ENCODE data around the gene STEAP4. TPM values are rescaled to one million over a fixed set of nuclear protein-coding genes. Genes with fewer than 3 reads are reported as not detected.
"Not testable (repeated sequence)": the region's sequence is repeated elsewhere in the genome, so short reads cannot be mapped to it uniquely, and the experiment has no call there.

The STEAP4 gene
- total RNA-seq, 1 experiment from 2014 or later = not detected

DNA sequence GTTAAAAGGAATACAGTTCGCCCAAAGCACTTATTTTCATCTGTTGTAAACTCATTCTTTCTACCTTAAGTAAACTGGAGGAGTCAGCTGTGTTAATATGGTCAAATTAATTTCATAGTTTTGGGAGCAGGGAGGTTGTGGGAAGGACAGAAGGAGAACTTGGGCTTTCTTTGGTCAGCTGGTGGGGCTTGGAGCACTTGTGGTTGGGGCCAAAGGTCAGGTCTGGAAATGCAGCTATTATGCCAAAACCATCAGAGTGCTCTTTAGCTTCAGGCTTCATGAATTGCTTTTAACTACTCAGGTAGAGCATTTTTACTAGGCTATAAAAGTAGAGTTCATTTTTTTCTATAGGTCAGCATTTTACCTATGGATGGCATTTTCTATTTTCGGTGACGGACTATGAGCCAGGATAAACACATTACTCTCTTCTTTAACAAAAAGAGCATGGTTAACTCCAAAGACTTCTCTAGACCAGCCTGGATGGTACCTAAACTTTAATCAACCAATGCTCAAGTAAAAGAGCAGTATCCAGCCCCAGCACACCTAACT, 30.0 kb downstream of the STEAP4 start:
- Histone ChIP-seq H3K36me3 (no peaks in the 10 kb centered on the region), H3K4me3 (no peak overlapping the region)

DNA sequence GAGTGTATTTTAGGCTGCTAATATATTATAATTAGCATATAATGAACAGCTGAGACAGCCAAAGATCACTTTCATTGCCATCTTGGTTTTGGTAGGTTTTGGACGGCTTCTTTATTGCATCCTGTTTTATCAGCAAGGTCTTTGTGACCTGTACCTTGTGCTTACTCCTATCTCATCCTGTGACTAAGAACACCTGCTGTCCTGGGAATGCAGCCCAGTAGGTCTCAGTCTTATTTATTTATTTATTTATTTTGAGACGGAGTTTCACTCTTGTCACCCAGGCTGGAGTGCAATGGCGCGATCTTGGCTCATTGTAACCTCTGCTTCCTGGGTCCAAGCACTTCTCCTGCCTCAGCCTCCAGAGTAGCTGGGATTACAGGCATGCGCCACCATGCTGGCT, 31.8 kb downstream of the STEAP4 start:
- DNase-seq (ENCODE audit: low read depth in 1 of 2, low spot score in 2 of 2); H3K27ac ChIP-seq; H3K27me3 ChIP-seq (replicated peaks); H3K4me1 ChIP-seq (replicated peaks); H3K4me3 ChIP-seq; H3K9me3 ChIP-seq (replicated peaks); H3K36me3 ChIP-seq: not testable (repeated sequence)

More for the DNA sequence above, 30.0 kb downstream of the STEAP4 start:
- Histone ChIP-seq H3K27me3 (replicated peaks) (no peaks in the 10 kb centered on the region), H3K4me1 (replicated peaks) (no peaks in the 10 kb centered on the region), H3K9me3 (replicated peaks) (no peaks in the 10 kb centered on the region), H3K27ac (no peak overlapping the region)
- no peak for DNase-seq (ENCODE audit: low read depth in 1 of 2, low spot score in 2 of 2)

DNA sequence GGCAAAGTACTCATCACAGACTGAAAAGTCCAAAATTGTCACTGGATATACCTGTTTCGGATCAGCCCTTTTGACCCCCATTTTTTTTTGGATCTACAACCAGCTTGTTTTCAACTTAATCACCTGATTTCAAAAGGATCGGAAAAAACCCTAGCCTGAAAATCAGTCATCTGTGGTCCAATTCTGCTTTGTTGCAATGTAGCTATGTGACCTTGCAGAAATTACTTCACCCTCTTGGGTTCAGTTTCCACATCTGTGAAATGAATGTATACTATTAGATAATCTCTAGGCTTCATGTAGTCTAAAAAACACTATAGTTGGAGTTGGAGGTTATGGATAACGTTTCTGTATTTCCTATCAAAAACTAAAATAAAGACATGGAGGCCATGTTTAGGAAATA, 37.1 kb downstream of the STEAP4 start:
- H3K27ac ChIP-seq = no peak overlapping the region
- H3K27me3 ChIP-seq (replicated peaks) = no peaks in the 10 kb centered on the region
- no peaks in the 10 kb centered on the region for H3K9me3 ChIP-seq (replicated peaks)
- H3K4me3 ChIP-seq = no peak overlapping the region
- H3K36me3 ChIP-seq = no peaks in the 10 kb centered on the region
- no peaks in the 10 kb centered on the region for H3K4me1 ChIP-seq (replicated peaks)
- no peak for DNase-seq (ENCODE audit: low read depth in 1 of 2, low spot score in 2 of 2)

DNA sequence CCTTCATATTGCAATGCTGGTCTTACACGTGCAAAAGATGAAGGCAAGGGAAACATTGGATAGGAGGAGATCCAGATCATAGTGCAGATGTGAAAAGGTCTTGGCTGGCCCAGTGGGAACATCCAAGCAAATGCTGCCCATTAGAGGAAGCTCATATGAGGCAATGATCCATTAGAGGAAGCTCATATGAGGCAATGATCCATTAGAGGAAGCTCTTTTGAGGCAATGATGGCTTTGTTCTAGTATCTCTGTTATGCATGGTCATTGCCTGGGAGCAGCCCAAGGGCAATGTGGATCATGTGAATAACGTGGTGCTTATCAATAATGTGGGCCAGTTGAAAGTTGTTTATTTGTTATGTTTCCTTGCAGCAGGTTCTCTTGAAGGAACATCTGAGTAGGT, 37.8 kb downstream of the STEAP4 start:
- no peaks in the 10 kb centered on the region for H3K36me3 ChIP-seq
- no peaks in the 10 kb centered on the region for H3K4me1 ChIP-seq (replicated peaks)
- no peaks in the 10 kb centered on the region for H3K27me3 ChIP-seq (replicated peaks)
- H3K27ac ChIP-seq = no peak overlapping the region
- DNase-seq (ENCODE audit: low read depth in 1 of 2, low spot score in 2 of 2) = no peak
- no peak overlapping the region for H3K4me3 ChIP-seq
- no peaks in the 10 kb centered on the region for H3K9me3 ChIP-seq (replicated peaks)

DNA sequence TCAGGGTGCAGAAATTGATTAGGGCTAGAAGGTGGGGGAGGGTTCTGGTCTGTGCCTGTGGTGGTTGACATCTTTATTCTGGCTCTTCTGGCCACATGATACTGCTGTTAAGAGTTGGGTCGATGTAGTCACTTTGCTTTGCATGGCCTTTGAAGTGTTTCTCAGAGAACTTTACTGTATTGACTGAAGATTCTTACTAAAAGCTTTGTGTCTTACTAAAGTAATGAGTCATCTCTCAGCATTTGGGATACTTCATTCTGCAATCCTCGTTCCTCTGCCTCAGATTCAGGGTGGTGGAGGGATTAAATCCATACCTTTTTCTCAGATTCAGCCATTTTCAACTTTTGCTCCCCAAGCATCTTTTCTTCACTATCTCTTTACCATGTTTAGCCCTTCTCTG, 38.6 kb downstream of the STEAP4 start:
- Histone ChIP-seq H3K4me3 (no peak overlapping the region), H3K27me3 (replicated peaks) (no peaks in the 10 kb centered on the region), H3K9me3 (replicated peaks) (no peaks in the 10 kb centered on the region), H3K36me3 (no peaks in the 10 kb centered on the region), H3K4me1 (replicated peaks) (no peaks in the 10 kb centered on the region), H3K27ac (no peak overlapping the region)
- DNase-seq (ENCODE audit: low read depth in 1 of 2, low spot score in 2 of 2) = no peak

DNA sequence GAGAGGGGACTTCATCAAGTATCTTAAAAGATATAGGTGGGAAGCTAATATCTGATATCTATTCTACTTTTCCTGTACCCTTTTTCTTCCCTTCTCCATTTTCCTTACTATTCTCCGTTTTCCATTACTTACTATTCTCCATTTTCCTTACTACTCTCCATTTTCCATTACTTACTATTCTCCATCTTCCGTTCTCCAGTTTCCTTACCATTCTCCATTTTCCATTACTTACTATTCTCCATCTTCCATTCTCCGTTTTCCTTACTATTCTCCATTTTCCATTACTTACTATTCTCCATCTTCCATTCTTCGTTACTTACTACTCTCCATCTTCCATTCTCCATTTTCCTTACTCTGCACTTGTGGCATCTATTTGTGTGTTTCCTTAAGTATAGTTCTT, 39.3 kb downstream of the STEAP4 start:
- H3K36me3 ChIP-seq = no peaks in the 10 kb centered on the region
- H3K27me3 ChIP-seq (replicated peaks) = no peaks in the 10 kb centered on the region
- DNase-seq (ENCODE audit: low read depth in 1 of 2, low spot score in 2 of 2) = no peak
- H3K9me3 ChIP-seq (replicated peaks) = no peaks in the 10 kb centered on the region
- H3K4me3 ChIP-seq = no peak overlapping the region
- H3K27ac ChIP-seq = no peak overlapping the region
- no peaks in the 10 kb centered on the region for H3K4me1 ChIP-seq (replicated peaks)

DNA sequence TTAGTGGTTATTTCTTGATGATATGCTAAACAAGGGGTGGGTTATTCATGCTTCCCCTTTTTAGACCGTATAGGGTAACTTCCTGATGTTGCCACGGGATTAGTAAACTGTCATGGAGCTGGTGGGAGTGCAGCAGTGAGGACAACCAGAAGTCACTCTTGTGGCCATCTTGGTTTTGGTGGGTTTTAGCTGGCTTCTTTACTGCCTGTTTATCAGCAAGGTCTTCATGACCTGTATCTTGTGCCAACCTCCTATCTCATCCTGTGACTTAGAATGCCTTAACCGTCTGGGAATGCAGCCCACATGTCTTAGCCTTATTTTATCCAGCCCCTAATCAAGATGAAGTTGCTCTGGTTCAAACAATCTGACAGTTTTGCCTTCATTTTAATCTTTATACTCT, 41.7 kb downstream of the STEAP4 start:
- not testable (repeated sequence) for H3K27ac ChIP-seq; H3K9me3 ChIP-seq (replicated peaks); H3K4me3 ChIP-seq; H3K27me3 ChIP-seq (replicated peaks); DNase-seq (ENCODE audit: low read depth in 1 of 2, low spot score in 2 of 2); H3K4me1 ChIP-seq (replicated peaks); H3K36me3 ChIP-seq

DNA sequence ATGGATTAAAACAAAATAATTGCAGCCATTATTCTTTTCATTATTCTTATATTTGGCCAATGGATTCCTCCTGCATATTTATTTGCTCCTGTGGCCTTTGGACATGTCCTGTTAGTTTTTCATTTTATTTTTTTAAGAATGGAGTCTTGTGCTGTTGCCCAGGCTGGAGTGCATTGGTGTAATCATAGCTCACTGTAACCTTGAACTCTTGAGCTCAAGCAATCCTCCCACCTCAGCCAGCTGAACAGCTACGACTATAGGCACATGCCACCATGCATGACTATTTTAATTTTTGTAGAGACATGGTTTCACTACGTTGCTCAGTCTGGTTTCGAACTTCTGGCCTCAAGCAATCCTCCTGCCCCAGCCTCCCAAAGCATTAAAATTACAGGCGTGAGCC, 44.1 kb downstream of the STEAP4 start:
- no peak overlapping the region for H3K27ac ChIP-seq
- no peak overlapping the region for H3K4me3 ChIP-seq
- H3K4me1 ChIP-seq (replicated peaks) = no peaks in the 10 kb centered on the region
- H3K36me3 ChIP-seq = no peaks in the 10 kb centered on the region
- no peaks in the 10 kb centered on the region for H3K27me3 ChIP-seq (replicated peaks)
- H3K9me3 ChIP-seq (replicated peaks) = no peaks in the 10 kb centered on the region
- no peak for DNase-seq (ENCODE audit: low read depth in 1 of 2, low spot score in 2 of 2)

DNA sequence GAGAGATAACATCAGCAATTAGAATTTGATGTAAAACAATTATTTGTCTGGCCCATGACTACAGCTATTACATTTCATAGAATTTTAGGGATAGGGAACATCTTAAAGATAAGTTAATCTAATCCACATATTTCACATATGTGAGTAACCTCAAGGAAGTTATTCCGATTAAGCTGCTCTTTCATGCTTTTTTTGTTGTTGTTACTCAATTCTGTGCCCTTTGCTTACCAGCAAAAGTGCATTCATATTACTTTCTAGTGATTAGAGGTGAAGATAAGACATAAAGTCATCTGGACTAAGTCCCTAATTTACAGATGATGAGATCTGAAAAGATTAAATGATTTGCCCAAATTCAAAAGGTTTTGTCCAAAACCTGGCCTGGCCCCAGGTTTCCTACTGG, 46.0 kb downstream of the STEAP4 start:
- no peaks in the 10 kb centered on the region for H3K36me3 ChIP-seq
- no peak for DNase-seq (ENCODE audit: low read depth in 1 of 2, low spot score in 2 of 2)
- H3K9me3 ChIP-seq (replicated peaks) = no peaks in the 10 kb centered on the region
- H3K4me1 ChIP-seq (replicated peaks) = no peaks in the 10 kb centered on the region
- H3K4me3 ChIP-seq = no peak overlapping the region
- H3K27ac ChIP-seq = no peak overlapping the region
- no peaks in the 10 kb centered on the region for H3K27me3 ChIP-seq (replicated peaks)

DNA sequence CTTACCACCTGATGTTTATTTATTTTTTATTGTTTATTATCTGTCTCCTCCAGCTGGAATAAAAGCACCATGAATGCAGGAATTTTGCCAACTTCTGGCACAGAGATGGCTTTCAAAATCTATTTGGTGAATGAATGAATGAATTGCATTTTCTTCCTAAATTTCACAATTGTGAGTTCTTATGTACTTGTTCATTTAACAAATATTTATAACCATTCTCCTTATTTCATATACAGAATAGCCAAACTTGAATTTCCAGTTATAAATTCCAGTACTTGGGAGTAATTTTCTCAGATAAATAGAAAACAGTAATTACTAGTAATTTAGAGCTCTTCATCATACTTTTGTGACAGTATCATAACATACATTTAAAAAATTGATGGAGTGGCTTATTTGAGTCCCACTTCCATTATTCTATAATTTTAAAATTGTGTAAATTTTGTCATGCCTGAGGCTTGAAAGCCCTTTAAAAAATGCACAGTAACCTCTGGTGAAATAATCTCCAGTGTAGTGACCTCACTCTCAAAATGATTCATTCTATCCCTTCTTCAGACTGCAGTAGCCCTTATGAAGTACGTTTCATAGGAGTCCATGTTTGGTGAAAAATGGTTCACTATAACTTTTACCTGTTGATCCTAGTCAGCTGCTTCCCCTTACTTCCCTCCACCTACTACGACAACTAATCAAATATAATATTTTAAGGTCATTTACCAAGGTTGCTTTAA, 46.9 kb downstream of the STEAP4 start:
- Histone ChIP-seq H3K9me3 (replicated peaks) (no peaks in the 10 kb centered on the region), H3K36me3 (no peaks in the 10 kb centered on the region), H3K27ac (no peak overlapping the region), H3K4me3 (no peak overlapping the region), H3K27me3 (replicated peaks) (no peaks in the 10 kb centered on the region), H3K4me1 (replicated peaks) (no peaks in the 10 kb centered on the region)
- no peak for DNase-seq (ENCODE audit: low read depth in 1 of 2, low spot score in 2 of 2)

DNA sequence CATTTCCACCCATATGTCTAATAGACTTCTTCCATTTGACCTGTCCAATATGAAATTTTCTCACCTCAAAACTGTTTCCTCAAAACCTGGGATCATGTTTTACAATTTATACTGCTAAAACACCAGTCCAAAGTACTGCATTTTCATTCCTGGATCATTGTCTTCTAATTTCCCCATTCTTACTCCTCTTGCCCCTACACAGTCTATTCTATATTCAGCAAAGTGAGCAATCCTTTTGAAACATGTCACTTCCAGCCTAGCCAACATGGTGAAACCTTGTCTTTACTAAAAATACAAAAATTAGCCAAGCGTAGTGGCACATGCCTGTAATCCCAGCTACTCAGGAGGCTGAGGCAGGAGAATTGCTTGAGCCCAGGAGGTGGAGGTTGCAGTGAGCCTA, 48.4 kb downstream of the STEAP4 start:
- not testable (repeated sequence) for H3K4me1 ChIP-seq (replicated peaks); H3K9me3 ChIP-seq (replicated peaks); DNase-seq (ENCODE audit: low read depth in 1 of 2, low spot score in 2 of 2); H3K36me3 ChIP-seq; H3K27ac ChIP-seq; H3K4me3 ChIP-seq; H3K27me3 ChIP-seq (replicated peaks)

DNA sequence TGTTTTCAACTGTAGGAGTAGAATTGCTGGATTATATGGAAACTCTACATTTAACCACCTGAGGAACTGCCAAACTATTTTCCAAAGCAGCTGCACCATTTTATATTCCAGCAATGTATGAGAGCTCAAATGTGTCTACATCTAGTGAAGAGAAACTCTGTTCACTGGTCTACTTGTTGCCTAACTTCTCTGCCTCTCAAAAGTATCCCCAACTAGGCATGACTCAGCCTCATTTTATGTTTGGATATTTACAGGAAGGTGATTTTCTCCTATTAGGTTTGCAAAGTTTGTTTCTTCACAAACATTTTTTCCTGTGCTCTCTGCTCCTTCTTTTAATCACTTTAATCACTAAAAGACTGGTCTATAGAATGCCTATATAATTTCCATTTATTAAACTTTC, 49.8 kb downstream of the STEAP4 start:
- no peak for DNase-seq (ENCODE audit: low read depth in 1 of 2, low spot score in 2 of 2)
- no peaks in the 10 kb centered on the region for H3K4me1 ChIP-seq (replicated peaks)
- H3K4me3 ChIP-seq = no peak overlapping the region
- H3K27ac ChIP-seq = no peak overlapping the region
- H3K36me3 ChIP-seq = no peaks in the 10 kb centered on the region
- no peaks in the 10 kb centered on the region for H3K27me3 ChIP-seq (replicated peaks)
- no peaks in the 10 kb centered on the region for H3K9me3 ChIP-seq (replicated peaks)

DNA sequence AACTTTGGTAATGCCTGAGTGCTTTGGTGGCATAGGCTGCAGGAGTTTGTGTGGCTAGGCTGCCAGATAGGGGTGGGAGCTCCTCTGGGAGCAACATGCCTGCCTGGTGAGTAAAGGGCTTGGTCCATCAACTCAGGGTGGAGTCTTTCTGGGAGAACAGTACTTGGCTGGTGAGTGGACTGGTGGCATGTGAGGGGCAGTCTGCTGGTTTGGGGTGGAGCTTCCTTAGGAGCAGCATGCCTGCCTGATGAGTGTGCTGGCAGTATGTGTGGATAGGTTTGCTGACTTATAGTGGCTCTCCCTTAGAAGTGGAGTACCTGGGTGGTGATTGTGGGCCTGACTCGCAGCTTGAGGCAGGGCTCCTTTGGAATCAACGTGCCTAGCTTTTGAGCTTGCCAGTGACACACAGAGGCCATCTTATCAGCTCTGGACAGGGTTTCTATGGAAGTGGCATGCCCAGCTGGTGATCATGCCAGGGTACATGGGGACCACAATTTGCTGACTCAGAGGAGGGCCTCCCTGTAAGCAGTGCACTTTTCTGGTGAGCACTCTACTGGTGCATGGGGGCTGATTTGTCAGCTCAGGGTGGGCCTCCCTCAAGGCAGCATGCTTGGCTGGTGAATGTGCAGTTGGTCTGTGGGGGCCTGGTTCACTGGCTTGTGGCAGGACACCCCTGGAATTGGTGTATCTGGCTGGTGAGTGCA, 51.8 kb downstream of the STEAP4 start:
- no peak for DNase-seq (ENCODE audit: low read depth in 1 of 2, low spot score in 2 of 2)
- no peaks in the 10 kb centered on the region for H3K36me3 ChIP-seq

DNA sequence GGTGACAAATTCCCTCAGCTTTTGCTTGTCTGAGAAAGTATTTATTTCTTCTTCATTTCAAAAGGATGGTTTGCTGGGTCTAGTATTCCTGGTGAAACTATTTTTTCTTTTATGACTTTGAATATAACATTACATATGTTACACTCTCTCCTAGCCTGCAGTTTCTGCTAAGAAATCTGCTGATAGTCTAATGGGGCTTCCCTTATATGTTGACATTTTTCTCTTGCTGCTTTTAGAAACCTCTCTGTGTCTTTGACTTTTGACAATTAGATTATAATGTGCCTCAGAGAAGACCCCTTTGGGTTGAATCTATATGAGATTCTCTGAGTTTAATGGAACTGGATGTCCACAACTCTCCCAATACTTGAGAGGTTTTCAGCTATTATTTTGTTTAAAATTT, 53.1 kb downstream of the STEAP4 start:
- no peaks in the 10 kb centered on the region for H3K36me3 ChIP-seq
- H3K27me3 ChIP-seq (replicated peaks) = no peaks in the 10 kb centered on the region
- no peaks in the 10 kb centered on the region for H3K9me3 ChIP-seq (replicated peaks)
- H3K27ac ChIP-seq = no peak overlapping the region
- no peak overlapping the region for H3K4me3 ChIP-seq
- no peaks in the 10 kb centered on the region for H3K4me1 ChIP-seq (replicated peaks)
- DNase-seq (ENCODE audit: low read depth in 1 of 2, low spot score in 2 of 2) = no peak

More for the DNA sequence above, 51.8 kb downstream of the STEAP4 start:
- Histone ChIP-seq H3K4me3 (no peak overlapping the region), H3K27ac (no peak overlapping the region), H3K4me1 (replicated peaks) (no peaks in the 10 kb centered on the region), H3K27me3 (replicated peaks) (no peaks in the 10 kb centered on the region), H3K9me3 (replicated peaks) (no peaks in the 10 kb centered on the region)

Measured in SJSA1 (cell line).